NCI-H1092 (cell line): ENCODE measurements around the gene SHISA6.

Experiments
- DNase-seq: peaks from one replicate; lab custom pipeline; 2025; lab: John Stamatoyannopoulos, UW

Gene SHISA6

DNA sequence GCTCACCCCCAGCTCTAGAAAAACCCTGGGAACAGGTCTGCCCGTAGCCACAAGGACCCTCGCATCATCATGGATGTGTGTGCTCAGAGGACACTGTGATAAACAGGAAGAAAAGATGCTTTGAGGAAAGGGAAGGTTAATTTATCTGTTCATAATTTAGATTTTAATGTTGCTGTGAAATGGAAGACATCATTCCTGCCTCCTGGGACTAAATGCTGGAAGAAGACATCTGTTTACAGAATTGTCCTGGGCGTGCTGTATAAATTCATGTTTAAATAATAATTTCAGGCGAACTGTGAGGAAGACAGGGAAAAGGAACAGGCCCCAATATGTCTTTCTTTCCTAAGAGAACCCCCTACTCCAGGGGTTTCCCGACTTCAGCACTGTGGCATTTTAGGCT, 112.6 kb downstream of the SHISA6 start:
- no peak for DNase-seq

GRCh38 chr17:11356371-11356770, 115.4 kb downstream of the SHISA6 start:
- no peak for DNase-seq

- DNase-seq = no peak
Observed at GRCh38 chr17:11363565-11364117, 122.6 kb downstream of the SHISA6 start.

DNA sequence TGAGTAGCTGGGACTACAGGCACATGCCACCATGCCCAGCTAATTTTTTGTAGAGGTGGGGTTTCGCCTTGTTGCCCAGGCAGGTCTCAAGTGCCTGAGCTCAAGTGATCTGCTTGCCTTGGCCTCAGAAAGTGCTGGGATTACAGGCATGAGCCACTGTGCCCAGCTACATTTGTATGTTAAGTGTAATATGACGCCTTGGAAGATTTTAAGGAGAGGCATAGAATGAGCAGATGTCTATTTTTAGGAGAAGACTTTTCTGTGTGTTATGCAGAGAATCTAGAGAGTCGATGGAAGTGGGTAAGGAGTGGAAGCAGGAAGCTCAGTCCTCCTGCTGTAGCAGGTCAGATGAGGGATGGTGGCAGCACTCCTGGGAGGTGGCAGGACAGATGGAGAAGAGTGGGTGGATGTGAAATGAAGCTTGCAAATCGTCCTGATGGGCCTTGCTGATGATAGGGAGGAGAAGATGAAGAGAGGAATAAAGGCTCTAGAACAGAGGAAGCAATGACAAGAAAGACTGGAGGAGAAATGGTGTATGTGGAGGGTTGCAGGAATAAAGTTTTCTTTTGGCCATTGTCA, 125.3 kb downstream of the SHISA6 start:
- no peak for DNase-seq

DNA sequence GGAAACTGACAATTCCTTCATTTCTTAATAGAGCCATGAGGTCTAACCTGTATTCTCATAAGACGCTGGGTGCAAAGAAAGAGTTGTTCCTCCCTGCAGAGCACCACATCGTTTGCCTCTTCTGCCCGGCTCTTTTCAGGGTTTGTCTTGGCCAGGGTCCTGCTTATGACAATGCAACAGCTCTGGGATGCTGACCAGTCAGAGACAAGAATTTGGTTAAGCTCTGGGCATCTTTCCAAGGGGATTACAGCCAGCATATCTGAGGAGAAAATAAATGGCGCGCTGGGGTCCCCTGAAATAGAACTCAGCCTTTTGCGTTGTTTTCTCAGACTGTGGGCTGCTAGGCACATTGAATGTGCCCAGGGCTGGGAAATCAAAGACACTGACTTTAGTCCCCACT, 128.6 kb downstream of the SHISA6 start:
- DNase-seq = no peak

DNA sequence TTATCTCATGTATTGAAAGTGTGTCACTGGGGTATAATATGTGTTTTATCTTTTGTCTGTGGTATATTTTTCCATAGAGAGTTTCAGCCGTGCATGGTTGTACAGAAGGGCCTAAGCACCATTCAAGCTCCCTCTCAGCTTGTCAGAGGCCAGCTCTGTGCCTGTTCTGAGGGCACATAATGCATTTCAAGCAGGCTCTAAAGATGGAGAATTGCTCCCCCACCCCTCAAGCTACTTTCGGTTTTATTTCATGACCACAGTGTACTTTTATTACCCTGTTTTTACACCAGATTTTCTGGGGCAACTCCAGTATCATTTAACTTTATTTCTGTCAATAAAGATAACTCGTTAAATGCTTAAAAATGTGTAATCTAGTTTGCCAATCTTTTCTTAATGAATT, 131.7 kb downstream of the SHISA6 start:
- DNase-seq = no peak

GRCh38 chr17:11378506-11378905, 137.5 kb downstream of the SHISA6 start:
- no peak for DNase-seq

- DNase-seq = no peak
Observed at GRCh38 chr17:11380761-11381160, 139.7 kb downstream of the SHISA6 start.

DNA sequence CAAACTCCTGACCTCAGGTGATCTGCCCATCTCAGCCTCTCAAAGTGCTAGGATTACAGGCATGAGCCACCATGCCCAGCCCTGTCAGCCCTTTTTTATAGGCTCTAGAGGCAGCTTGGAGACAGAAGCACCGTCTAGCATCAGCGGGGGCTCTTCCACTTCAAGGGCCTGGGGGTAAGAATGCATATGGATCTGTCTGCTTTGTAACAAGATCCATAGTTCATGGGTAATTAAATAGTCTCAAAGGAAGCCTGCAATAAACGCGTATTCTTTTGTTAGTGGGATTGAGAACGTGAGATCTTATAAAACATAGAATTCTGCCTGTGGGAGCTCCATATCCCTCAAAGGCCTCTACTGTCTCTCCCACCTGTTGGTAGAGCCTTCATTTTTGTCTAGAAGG, 142.1 kb downstream of the SHISA6 start:
- DNase-seq = no peak

DNA sequence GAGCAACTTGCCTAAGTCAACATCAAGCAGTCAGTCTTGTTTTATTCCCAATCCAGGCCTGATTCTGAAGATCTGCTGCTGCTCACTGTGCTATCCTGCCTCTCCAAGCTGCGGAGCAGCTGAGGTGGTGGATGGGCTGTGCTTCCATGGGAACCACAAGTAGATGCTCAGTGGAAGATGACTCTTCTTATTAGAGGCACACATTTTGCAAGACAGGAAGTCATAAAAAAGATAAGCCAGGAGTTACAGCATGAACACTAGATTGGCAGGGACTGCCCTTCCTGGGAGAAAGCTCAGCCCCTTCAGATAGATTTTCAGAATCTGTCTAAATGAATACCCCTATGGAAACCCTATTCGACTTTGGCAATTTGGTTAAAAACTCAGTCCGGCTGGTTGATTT, 143.1 kb downstream of the SHISA6 start:
- no peak for DNase-seq

DNA sequence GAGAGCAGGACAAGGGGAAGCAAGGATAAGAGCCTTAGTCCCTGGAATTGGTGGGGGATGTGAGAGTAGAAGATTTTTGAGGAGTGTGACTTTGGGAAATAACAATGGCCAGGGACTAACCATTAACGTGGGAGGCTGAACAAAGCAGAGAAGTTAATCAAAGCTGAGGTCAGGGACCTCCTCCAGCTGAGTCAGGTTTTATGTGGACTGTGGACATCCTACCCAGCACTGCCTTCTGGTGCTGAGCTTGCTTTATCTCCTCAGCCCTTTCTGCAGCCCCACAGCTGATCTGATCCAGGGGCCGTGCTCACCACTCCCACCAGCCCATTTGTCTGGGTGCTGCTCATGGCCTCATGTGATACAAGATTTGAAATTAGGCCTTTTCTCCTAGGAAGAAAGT, 146.6 kb downstream of the SHISA6 start:
- DNase-seq = no peak

DNA sequence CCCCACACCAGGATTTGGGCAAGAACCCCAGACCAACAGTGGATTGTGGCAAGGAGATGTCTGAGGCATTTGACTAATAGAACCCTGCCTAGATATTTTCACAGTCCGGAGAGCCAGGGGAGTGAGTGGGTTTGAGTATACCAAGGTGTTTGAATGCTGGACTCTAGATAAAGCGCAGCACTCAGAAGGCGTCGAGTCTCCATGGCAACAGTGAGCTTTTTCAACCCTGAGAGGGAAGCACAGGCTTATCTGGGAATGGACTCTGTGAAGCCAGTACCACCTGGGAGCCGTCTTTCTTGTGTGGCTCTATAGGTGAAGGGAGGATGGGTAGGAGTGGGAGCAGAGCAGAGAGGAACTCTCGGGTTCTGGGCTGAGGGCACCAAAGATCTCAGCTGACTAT, 147.0 kb downstream of the SHISA6 start:
- no peak for DNase-seq

GRCh38 chr17:11389583-11389982, 148.6 kb downstream of the SHISA6 start:
- DNase-seq = no peak

- DNase-seq = no peak
Observed at GRCh38 chr17:11391134-11391533, 150.1 kb downstream of the SHISA6 start.

GRCh38 chr17:11404431-11405276, 163.6 kb downstream of the SHISA6 start:
- no peak for DNase-seq

GRCh38 chr17:11406716-11407115, 165.7 kb downstream of the SHISA6 start:
- no peak for DNase-seq

GRCh38 chr17:11412654-11413053, 171.6 kb downstream of the SHISA6 start:
- no peak for DNase-seq

DNA sequence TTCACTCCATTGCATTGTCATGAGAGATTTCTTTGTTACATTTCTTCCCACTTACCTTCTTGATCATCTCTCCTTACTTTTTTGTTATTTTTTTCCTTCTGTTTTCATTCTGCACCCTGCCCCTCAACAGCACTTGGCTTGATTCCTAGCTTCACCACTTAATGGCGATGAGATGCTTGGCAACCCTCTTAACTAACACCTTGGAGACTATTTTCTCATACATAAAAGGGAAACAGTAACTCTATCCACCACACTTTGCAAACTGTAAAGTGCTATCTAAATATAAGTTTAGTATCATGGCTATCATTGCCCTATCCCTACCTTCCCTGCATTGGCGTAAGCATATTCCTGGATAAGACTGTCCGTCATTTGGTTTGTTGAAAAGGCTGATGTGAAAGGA, 177.3 kb downstream of the SHISA6 start:
- DNase-seq = no peak

DNA sequence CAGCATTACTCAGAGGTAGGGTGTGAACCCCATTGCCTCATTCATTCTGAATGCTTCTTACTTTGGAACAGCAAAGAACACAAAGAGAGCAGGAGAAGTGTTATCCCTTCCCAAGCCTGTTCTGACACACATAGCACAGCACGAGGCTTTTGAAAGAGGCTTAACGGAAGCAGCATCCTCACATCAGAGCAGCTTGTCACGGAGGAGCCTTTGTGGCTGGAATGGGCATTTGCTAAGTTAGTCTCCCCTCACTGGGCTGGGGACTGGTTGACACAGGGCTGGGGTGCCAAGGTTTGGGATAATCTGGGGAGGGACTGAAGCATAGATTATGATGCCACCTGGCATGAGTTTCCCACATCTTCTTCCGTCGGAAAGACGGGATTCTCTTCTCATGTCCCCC, 189.7 kb downstream of the SHISA6 start:
- no peak for DNase-seq

GRCh38 chr17:11438673-11439072, 197.7 kb downstream of the SHISA6 start:
- no peak for DNase-seq

- DNase-seq = no peak
Observed at GRCh38 chr17:11441004-11441403, 200.0 kb downstream of the SHISA6 start.

DNA sequence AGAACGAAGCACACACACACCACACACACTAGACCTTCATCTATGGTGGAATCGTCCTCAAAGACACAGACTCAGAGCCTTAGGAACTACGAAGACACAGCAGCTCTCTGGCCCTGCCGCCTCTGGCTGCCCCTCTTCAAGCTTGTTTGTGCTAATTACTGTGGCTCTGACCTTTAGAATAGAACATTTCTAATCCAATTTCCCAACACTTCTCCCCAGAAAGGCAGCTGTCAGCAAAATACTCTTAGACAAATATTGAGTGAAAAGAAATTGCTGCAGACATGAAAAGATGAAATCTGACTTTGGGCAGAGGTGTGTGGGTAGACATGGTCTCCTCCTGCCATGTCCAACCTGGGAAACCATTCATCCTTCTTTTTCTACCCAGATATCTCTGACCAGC, 205.3 kb downstream of the SHISA6 start:
- no peak for DNase-seq

DNA sequence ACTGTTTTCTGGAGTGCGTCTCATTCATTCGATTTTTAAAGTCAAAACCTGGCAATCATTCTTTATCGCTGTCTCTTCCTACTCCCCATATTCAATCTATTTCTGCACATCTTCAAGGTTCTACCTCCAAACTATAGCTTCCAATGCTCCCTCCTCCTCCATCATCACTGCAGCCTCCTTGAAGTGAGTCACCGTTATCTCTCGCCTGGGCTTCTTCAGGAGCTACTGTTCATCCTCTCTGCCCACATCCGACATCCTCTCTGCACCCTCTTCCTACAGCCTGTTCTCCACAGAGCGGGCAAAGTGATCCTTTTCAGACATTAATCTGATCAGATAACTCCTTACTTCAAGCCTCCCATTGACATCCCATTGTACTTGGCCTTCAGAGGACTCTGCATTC, 213.1 kb downstream of the SHISA6 start:
- DNase-seq = no peak

DNA sequence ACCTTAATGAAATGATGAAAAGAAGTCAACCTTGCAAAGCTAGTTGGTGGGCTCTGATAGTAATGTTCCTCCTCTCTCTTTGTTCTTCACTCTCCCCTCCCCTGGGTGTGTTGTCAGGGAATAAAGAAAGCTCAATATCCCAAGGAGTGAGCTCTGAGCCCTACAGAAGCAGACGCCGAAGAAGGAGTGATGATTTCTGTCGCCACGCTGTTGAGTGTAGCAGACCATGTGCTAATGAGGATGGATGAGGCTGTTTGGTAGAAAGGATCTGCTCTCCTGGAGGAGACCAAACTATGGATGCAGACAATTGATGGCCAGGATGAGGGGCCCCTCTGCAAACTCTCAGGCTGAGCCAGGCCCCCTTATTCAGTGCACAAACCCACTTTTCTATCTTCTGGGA, 217.3 kb downstream of the SHISA6 start:
- no peak for DNase-seq
